Measurements from ENCODE around the gene DNM3.

DNA sequence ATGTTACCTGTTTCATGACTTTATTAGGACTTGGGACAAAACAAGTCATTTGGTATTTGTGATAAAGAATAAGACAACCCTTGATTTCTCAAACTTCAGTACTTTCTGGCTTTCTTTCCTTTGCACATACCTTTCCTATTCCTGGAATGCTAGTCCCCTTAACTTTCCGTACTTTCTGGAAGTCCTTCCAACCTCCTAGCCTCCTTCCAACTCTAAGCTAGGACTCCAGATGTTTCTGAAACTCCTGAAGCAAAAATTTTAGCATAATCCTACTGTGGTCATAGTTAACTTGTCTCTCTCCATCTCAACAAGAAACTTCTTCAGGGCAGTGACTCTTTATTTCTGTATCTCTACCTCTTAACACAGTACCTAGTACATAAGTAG lies 559.4 kb downstream of the DNM3 start:
- TF ChIP-seq, protein P1, sequence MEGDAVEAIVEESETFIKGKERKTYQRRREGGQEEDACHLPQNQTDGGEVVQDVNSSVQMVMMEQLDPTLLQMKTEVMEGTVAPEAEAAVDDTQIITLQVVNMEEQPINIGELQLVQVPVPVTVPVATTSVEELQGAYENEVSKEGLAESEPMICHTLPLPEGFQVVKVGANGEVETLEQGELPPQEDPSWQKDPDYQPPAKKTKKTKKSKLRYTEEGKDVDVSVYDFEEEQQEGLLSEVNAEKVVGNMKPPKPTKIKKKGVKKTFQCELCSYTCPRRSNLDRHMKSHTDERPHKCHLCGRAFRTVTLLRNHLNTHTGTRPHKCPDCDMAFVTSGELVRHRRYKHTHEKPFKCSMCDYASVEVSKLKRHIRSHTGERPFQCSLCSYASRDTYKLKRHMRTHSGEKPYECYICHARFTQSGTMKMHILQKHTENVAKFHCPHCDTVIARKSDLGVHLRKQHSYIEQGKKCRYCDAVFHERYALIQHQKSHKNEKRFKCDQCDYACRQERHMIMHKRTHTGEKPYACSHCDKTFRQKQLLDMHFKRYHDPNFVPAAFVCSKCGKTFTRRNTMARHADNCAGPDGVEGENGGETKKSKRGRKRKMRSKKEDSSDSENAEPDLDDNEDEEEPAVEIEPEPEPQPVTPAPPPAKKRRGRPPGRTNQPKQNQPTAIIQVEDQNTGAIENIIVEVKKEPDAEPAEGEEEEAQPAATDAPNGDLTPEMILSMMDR (IDR thresholded peaks at IDR 0.05; ENCODE audit: low read depth, low read length): no peak
- TF ChIP-seq, protein P2, sequence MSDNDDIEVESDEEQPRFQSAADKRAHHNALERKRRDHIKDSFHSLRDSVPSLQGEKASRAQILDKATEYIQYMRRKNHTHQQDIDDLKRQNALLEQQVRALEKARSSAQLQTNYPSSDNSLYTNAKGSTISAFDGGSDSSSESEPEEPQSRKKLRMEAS (IDR thresholded peaks at IDR 0.05; ENCODE audit: low read depth, low read length): no peak
- TF ChIP-seq POLR2A (IDR thresholded peaks at IDR 0.05; ENCODE audit: extremely low read depth, insufficient read length) (no peak), MYC (IDR thresholded peaks at IDR 0.05; ENCODE audit: low read depth, low read length) (no peak)
